CD4-positive, alpha-beta T cell treated with Interleukin-17A for 1 hour (primary cell): ENCODE measurements around the gene LUZP2.

Experiments used
- DNase-seq: peaks from one replicate; pipeline ENCODE4 v3.0.0-alpha.2; 2020

Gene LUZP2

DNA sequence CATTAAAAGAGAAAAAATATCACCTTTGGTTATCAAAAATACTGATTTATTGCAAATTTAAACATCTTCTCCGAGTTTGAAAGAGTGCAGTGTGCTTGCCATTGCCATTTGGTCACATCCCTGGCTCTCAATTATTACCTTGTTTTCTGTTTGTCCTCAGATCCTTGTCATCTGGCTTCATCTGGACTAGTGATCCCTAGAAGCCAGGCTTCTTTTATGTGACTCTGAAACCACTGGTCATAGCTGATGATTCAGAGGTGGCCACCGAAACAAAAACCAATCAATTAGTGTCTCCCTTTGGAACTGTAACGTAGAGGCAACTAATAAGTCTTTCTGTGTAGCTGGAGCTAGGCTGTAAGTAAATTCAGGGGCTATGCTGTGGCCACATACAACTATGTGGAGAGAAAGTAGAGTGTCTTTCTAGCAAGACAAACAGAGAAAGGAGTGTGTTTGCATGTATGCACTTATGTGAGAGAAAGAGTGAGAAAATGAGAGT is 237.9 kb downstream of the LUZP2 start:
- DNase-seq = no peak

- DNase-seq = no peak
Observed at GRCh38 chr11:24738972-24739371, 242.1 kb downstream of the LUZP2 start.

GRCh38 chr11:24739637-24740036 is 242.8 kb downstream of the LUZP2 start:
- no peak for DNase-seq

- DNase-seq = no peak
Observed at GRCh38 chr11:24747275-24748251, 250.7 kb downstream of the LUZP2 start.

- no peak for DNase-seq
Observed at GRCh38 chr11:24748261-24748660, 251.4 kb downstream of the LUZP2 start.

DNA sequence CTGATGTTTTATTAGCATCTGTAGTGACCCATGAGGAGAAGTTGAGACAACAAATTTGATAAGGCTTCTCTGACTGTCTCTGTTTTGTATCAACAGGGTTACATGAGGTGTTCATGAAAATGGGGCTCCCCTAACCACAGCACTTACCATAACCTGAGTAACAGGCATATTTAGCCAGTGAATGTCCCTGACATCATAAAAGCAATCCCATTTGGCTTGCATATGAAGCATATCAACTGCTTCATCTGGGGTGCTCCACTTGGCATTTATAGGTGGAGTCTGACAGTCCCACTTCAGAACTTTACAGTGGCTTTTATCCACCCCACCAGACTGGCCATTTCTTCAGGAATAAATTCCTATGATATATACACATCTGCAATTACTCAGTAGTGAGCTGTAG is 257.6 kb downstream of the LUZP2 start:
- no peak for DNase-seq

- no peak for DNase-seq
Observed at GRCh38 chr11:24755260-24755839, 258.5 kb downstream of the LUZP2 start.

GRCh38 chr11:24759742-24760141 is 262.9 kb downstream of the LUZP2 start:
- no peak for DNase-seq

- DNase-seq = no peak
Observed at GRCh38 chr11:24760681-24761080, 263.8 kb downstream of the LUZP2 start.

GRCh38 chr11:24762076-24762475 is 265.2 kb downstream of the LUZP2 start:
- no peak for DNase-seq

- DNase-seq = no peak
Observed at GRCh38 chr11:24767411-24767810, 270.6 kb downstream of the LUZP2 start.

- DNase-seq = no peak
Observed at GRCh38 chr11:24773322-24773721, 276.5 kb downstream of the LUZP2 start.

GRCh38 chr11:24779791-24780190 is 282.9 kb downstream of the LUZP2 start:
- DNase-seq = no peak

DNA sequence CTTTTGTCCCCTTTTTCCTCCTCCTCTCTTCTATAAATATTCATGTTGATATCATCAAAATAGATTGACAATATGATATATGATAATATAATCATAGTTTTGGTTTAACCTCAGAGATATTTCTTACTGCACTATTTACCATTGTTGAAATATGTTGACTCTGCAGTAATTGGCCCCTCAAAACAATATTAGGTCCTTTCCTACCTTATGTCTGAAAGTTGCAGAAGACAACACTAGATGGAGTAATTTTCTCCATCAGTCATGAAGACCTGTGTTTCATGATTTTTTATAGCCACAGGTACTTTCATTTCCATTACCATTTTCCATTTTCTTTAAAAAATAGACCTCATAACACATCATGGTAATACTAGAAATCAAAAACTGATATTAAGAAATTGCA is 284.4 kb downstream of the LUZP2 start:
- no peak for DNase-seq

DNA sequence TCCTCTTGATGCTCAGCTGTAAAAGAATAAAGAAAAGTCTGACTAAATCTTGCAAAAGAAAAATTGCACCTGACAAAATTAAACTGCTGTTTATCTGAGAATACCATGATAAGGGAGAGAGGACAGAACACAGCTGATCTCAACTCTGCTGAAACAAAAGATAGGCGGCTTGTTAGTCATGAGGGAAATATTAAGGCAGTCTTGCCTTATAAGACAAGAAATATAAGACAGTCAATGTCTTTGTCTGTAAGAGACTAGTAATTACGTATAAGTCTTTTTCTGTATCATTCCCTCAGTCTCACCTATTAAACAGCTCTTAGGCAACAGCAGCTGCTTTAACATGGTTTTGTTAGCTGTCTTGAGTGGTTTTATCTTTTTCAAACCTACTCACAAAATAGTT is 296.6 kb downstream of the LUZP2 start:
- DNase-seq = no peak

DNA sequence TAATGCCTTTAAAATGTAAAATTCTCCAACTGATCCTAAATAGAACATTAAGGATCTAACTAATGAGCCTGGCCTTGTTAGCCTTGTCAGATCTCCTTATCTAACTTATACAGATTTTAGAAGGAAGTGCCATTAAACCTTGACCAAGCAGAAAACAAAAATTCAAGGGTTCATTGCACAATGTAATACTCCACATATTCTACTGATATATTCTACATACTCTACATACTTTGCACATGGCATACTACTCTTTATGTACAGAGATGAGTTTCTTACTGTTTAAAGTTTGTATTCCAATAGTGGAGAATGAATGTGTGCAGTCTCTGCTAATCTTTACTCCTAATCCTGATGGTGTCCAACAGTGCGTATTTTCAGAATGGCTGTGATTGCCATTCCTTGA is 297.2 kb downstream of the LUZP2 start:
- no peak for DNase-seq

DNA sequence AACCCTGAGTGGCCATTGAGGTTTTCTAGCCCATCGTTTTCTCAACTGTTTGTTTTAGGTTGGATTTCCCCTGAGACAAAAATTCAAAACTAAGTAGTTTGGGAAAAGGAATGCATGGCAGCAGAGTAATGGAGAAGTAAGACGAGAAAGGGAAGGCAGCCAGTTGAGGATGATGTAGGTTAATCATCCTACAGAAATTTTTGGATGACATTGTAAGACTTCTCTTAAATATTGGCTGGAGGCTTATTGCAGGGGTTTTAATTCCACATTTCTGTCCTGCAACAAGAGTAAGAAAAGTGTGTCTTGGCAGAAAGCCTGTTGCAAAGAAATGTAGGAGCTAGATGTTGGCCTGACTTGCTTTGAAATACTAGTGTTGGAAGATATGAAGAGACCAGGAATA is 308.8 kb downstream of the LUZP2 start:
- DNase-seq = no peak

DNA sequence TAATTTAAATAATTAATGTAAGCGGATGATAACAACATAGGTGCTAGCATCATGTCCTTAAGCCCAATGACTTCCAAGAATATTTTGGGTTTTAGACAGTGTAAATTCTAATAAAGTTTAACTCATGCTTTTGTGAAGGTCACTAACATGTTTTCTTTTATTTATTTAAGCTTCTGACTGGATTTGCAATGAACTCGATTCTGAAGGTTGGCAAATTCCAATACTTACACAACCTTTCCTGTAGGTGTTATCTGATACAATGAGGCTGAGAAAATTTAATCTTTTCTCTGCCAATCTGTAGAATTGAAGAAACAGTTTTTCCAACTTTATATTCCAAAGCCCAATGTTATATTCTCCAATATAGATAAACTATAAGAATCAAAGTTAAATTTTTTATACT is 311.3 kb downstream of the LUZP2 start:
- no peak for DNase-seq

DNA sequence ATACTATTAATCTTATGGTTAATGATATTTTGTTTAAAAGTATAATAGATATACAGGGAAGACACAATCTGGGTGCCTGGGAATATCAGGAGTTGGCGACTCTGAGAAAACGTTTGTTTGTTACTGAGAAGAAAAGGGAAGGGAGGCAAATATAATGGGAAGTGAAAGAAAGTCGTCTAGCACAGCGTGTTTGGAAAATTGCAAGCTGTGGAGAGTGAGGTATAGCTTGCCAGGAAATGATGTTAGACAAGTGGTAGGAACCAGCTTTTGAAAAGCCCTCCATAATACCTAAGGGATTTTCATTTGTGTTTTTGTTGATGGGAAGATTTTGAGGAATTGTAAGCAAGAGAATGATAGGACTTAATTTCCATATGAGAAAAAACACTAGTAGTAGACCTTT is 322.2 kb downstream of the LUZP2 start:
- DNase-seq = no peak

GRCh38 chr11:24819863-24820434 is 323.1 kb downstream of the LUZP2 start:
- no peak for DNase-seq

- no peak for DNase-seq
Observed at GRCh38 chr11:24820541-24820940, 323.7 kb downstream of the LUZP2 start.

GRCh38 chr11:24828938-24829605 is 332.2 kb downstream of the LUZP2 start:
- DNase-seq = no peak

- DNase-seq = no peak
Observed at GRCh38 chr11:24833573-24833972, 336.7 kb downstream of the LUZP2 start.
